Upper lobe of left lung (tissue), 6 donors: ENCODE data around the gene NT5E. TPM values are rescaled to one million over a fixed set of nuclear protein-coding genes. Genes with fewer than 3 reads are reported as not detected.
A peak's percentile ranks its signal among the peaks of the same experiment; 100 is the strongest.

Experiments used
- ATAC-seq, 2 donors: fragments of 200-7000 bp; cut with Tn5 transposase; one replicate each; pipeline ENCODE4 v1.9.1; 2022; ENCODE audit warnings: mild to moderate bottlenecking in 2 of 2, moderate library complexity in 2 of 2; ENCODE audit not compliant: low FRiP score in 2 of 2
- DNase-seq, 2 donors: peaks; one replicate each; pipeline ENCODE4 v3.0.0-alpha.2; 2019 to 2020
- H3K27ac ChIP-seq, 4 donors: fragments of 200-600 bp; sonication (generic); one replicate each; pipeline ENCODE4 v1.5.1; 2016 to 2019
- H3K27me3 ChIP-seq, 4 donors: fragments of 200-600 bp; sonication (generic); one replicate each; pipeline ENCODE4 v1.5.1; 2017 to 2019
- H3K36me3 ChIP-seq, 4 donors: fragments of 200-600 bp; sonication (generic); one replicate each; pipeline ENCODE4 v1.5.1; 2016 to 2019
- H3K4me1 ChIP-seq, 4 donors: fragments of 200-600 bp; sonication (generic); one replicate each; pipeline ENCODE4 v1.5.1; 2018 to 2019
- H3K4me3 ChIP-seq, 4 donors: fragments of 200-600 bp; sonication (generic); one replicate each; pipeline ENCODE4 v1.5.1; 2017 to 2019; ENCODE audit warnings: mild to moderate bottlenecking in 2 of 4, moderate library complexity in 1 of 4
- H3K9me3 ChIP-seq, 4 donors: fragments of 200-600 bp; sonication (generic); one replicate each; pipeline ENCODE4 v1.5.1; 2018 to 2019
- EP300 ChIP-seq, 4 donors: sonication (generic); formaldehyde crosslinking; IDR thresholded peaks; one replicate each; pipeline ENCODE4 v1.5.1; 2017; ENCODE audit warnings: antibody characterized with exemption in 4 of 4, control low read depth in 2 of 4
- POLR2A ChIP-seq, 4 donors: fragments of 450-650 bp; IDR thresholded peaks; one replicate each; pipeline ENCODE4 v1.5.1; 2016 to 2017; ENCODE audit warnings: antibody characterized with exemption in 4 of 4, mild to moderate bottlenecking in 2 of 4
- POLR2AphosphoS5 ChIP-seq, 2 donors: sonication (generic); formaldehyde crosslinking; IDR thresholded peaks; one replicate each; pipeline ENCODE4 v1.5.1; 2017; ENCODE audit warnings: antibody characterized with exemption in 2 of 2
- WGBS, 2 donors: methylation state at CpG; one replicate each; pipeline ENCODE4 v1.1.5; 2017 to 2018; 5-methylcytosine and 5-hydroxymethylcytosine counted together
- total RNA-seq, 6 donors: library from RNA; depleted of rRNA in 4 of 6; stranded (reverse); fragments of >200 nt in 4 of 6; gene quantifications; one replicate each; pipeline versions ENCODE4 v1.1.0 to v1.2.1, GENCODE V29; 2016 to 2021
- TF ChIP-seq, protein P1 (sequence below), 6 experiments: fragments of 450-650 bp in 4 of 6; fragments of 200-600 bp in 2 of 6; sonication (generic) in 2 of 6; IDR thresholded peaks; one replicate each; pipeline ENCODE4 v1.5.1; 2016 to 2019; ENCODE audit warnings: antibody characterized with exemption in 6 of 6
- donor health status: DM: no; HTN: no; CAD: no; lungs with moderate emphysema.
- donor health status: DM: no; HTN: yes; CAD: no; lungs with severe emphysema.

NT5E gene
- total RNA-seq, 6 donors from 2014 or later: 1.4 to 17.8 (median 9.6) TPM

DNA sequence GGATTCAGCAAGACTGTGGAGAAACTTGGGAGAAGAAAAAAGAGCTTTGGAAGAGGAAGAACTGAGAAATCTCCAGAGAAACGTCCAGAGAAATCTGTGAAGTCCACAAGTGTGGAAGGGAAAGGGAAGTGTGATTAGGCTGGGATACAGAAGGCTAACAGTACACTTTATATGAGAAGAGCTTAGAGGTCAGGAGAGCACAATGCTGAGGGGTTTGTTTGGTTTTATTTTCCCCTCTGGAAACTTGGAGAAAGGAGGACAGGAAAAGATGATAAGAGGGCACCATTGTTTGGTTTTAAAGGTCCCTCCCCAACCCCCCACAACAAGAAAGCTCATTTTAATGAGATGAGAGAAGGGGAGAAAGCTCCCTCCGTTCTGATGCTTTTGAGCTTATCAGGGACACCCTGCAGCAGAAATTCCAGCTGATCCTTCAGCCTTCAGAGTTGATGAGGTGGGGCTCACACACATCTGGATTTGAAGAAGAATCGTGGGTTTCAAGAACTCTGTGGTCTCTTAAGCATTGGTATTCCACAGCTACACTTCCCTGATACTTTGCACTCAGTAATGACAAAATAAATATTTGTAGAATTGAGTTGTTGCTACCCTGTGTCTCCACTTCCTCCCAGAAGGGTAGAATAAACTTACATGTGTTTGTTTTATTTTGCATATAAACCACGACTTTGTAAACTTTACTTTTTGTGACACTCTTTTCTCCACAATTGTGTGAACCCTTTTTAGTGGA, 1.9 kb downstream of the NT5E start:
- no peaks in the 10 kb centered on the region for H3K36me3 ChIP-seq
- H3K4me3 ChIP-seq: no peak overlapping the region
- ATAC-seq (no peak), DNase-seq (no peak)
- TF ChIP-seq POLR2AphosphoS5 (IDR thresholded peaks at IDR 0.05) (no peak), EP300 (IDR thresholded peaks at IDR 0.05) (no peak), POLR2A (IDR thresholded peaks at IDR 0.05) (no peak)
- TF ChIP-seq, protein P1, sequence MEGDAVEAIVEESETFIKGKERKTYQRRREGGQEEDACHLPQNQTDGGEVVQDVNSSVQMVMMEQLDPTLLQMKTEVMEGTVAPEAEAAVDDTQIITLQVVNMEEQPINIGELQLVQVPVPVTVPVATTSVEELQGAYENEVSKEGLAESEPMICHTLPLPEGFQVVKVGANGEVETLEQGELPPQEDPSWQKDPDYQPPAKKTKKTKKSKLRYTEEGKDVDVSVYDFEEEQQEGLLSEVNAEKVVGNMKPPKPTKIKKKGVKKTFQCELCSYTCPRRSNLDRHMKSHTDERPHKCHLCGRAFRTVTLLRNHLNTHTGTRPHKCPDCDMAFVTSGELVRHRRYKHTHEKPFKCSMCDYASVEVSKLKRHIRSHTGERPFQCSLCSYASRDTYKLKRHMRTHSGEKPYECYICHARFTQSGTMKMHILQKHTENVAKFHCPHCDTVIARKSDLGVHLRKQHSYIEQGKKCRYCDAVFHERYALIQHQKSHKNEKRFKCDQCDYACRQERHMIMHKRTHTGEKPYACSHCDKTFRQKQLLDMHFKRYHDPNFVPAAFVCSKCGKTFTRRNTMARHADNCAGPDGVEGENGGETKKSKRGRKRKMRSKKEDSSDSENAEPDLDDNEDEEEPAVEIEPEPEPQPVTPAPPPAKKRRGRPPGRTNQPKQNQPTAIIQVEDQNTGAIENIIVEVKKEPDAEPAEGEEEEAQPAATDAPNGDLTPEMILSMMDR (IDR thresholded peaks at IDR 0.05): no peak
- peaks cover 0 to 6% (median 3%) of the 10 kb centered on the region in 4 donors for H3K27me3 ChIP-seq
- WGBS, 2 donors: 16 to 23% methylated on average over 4 of the region's 4 CpGs
- peak overlapping the region in 1 of 4 donors; percentile 37 for H3K27ac ChIP-seq
- H3K4me1 ChIP-seq: peaks cover 9 to 36% (median 23%) of the 10 kb centered on the region in 4 donors
- H3K9me3 ChIP-seq: no peaks in the 10 kb centered on the region

DNA sequence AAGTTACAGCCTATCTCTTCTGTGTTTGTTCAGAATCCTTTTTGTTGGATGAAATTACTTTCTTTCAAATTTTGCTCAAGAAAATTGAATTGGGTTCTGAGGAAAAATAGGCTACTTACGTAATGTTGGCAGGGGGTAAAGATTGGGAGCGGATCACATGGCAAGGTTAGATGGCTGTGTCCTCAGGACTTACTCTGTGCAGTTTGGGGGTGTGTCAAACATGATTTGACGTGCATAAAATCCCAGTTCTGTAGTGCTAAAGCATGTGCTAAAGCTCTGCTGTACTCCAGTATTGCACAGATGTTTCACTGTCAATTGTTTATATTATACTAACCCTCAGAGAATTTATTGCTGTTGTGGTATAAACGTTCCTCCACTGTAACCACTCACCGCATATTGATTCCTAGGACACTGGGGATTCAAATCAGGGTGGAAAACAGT, 2.6 kb downstream of the NT5E start:
- Histone ChIP-seq H3K27me3 (peaks cover 0 to 6% (median 3%) of the 10 kb centered on the region in 4 donors), H3K36me3 (no peaks in the 10 kb centered on the region), H3K27ac (no peak overlapping the region), H3K4me1 (peaks cover 9 to 36% (median 23%) of the 10 kb centered on the region in 4 donors), H3K4me3 (no peak overlapping the region), H3K9me3 (no peaks in the 10 kb centered on the region)
- 56% methylated on average over 5 of the region's 5 CpGs for WGBS, 2 donors
- TF ChIP-seq POLR2AphosphoS5 (IDR thresholded peaks at IDR 0.05) (no peak), POLR2A (IDR thresholded peaks at IDR 0.05) (no peak), EP300 (IDR thresholded peaks at IDR 0.05) (no peak)
- TF ChIP-seq, protein P1 (IDR thresholded peaks at IDR 0.05): no peak
- DNase-seq (no peak), ATAC-seq (no peak)

DNA sequence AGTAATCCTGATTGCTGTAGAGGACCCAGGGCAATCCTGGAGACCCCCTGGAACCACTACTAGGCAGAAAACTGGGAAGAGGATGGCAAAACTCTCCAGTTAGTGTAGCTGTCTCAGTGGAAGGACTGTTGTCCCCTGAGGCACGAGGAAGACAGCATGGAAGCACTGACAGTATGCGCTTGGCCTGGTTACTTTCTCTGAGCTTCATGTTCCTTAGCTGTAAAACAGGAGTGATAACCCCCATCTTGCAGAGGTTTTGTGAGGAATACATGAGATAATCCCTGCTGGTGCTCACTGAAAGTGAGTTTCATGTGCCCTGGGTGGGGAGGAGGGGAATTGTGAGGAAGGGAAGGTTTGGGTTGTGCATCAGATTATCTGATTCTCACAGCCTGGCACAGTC, 3.2 kb downstream of the NT5E start:
- TF ChIP-seq POLR2AphosphoS5 (IDR thresholded peaks at IDR 0.05): no peak
- TF ChIP-seq, protein P1 (IDR thresholded peaks at IDR 0.05): no peak
- no peak for TF ChIP-seq POLR2A (IDR thresholded peaks at IDR 0.05)
- TF ChIP-seq EP300 (IDR thresholded peaks at IDR 0.05): no peak
- no peak overlapping the region for H3K27ac ChIP-seq

DNA sequence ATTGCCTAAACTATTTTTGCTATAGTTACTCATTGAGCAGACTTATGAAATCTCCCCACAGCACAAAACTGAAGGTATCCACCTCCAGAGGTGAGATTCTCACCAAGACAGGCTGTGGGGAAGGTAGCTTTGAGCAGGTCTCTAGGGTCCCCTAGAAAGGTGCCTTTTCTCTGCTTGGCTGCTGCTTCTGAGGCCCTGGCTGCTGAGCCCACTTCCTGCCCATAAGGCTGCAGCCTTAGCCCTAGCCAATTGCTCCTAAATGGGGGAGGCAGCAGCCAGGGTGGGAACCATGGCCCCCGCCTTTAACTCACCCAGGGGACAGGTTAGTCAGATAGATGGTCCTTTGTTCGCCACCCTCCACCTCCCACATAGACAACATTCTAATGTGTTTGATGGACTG, 3.6 kb downstream of the NT5E start:
- H3K9me3 ChIP-seq: no peaks in the 10 kb centered on the region
- H3K4me3 ChIP-seq: no peak overlapping the region
- DNase-seq (no peak), ATAC-seq (no peak)
- peaks cover 9 to 36% (median 23%) of the 10 kb centered on the region in 4 donors for H3K4me1 ChIP-seq
- 90 to 93% methylated on average over 2 of the region's 2 CpGs for WGBS, 2 donors
- no peaks in the 10 kb centered on the region for H3K36me3 ChIP-seq
- peaks cover 0 to 6% (median 3%) of the 10 kb centered on the region in 4 donors for H3K27me3 ChIP-seq
- H3K27ac ChIP-seq: no peak overlapping the region
- no peak for TF ChIP-seq POLR2A (IDR thresholded peaks at IDR 0.05)
- no peak for TF ChIP-seq POLR2AphosphoS5 (IDR thresholded peaks at IDR 0.05)
- TF ChIP-seq, protein P1 (IDR thresholded peaks at IDR 0.05): no peak
- TF ChIP-seq EP300 (IDR thresholded peaks at IDR 0.05): no peak

More for the DNA sequence above, 3.2 kb downstream of the NT5E start:
- H3K4me3 ChIP-seq: no peak overlapping the region
- ATAC-seq (no peak), DNase-seq (no peak)
- peaks cover 0 to 6% (median 3%) of the 10 kb centered on the region in 4 donors for H3K27me3 ChIP-seq
- H3K9me3 ChIP-seq: no peaks in the 10 kb centered on the region
- peaks cover 9 to 36% (median 23%) of the 10 kb centered on the region in 4 donors for H3K4me1 ChIP-seq
- WGBS, 2 donors: 100% methylated on average over 2 of the region's 2 CpGs
- no peaks in the 10 kb centered on the region for H3K36me3 ChIP-seq
